ENCODE results near the gene PACSIN2.

DNA sequence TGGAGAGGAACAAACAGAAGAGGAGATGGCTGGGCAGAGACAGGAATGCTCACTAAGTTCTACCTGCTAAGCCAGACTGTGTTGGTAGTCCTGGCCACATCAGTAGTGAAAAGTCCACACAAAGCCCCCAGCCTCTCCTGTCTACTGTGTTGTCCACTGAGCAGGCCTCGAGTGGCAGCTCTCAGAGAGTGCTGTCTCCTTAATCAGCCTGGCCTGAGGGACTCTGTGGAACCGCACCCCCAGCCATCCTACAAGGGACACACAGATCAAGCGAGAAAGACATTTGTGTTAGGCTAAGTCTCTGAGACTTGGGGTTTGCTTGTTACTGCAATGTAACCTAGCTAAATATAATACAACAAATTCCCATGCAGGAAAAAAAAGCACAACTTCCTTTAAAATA is 71.0 kb downstream of the PACSIN2 start:
- TF ChIP-seq, protein P1, sequence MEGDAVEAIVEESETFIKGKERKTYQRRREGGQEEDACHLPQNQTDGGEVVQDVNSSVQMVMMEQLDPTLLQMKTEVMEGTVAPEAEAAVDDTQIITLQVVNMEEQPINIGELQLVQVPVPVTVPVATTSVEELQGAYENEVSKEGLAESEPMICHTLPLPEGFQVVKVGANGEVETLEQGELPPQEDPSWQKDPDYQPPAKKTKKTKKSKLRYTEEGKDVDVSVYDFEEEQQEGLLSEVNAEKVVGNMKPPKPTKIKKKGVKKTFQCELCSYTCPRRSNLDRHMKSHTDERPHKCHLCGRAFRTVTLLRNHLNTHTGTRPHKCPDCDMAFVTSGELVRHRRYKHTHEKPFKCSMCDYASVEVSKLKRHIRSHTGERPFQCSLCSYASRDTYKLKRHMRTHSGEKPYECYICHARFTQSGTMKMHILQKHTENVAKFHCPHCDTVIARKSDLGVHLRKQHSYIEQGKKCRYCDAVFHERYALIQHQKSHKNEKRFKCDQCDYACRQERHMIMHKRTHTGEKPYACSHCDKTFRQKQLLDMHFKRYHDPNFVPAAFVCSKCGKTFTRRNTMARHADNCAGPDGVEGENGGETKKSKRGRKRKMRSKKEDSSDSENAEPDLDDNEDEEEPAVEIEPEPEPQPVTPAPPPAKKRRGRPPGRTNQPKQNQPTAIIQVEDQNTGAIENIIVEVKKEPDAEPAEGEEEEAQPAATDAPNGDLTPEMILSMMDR (IDR thresholded peaks at IDR 0.05; ENCODE audit: borderline replicate concordance, extremely low read depth, low read length, poor library complexity, severe bottlenecking): no peak
- no peak for TF ChIP-seq EZH2 (IDR thresholded peaks at IDR 0.05; ENCODE audit: borderline replicate concordance, low read depth, low read length, severe bottlenecking)
